Adrenal gland (tissue), 12 donors: Measurements from ENCODE around the gene KCTD13. TPM values are rescaled to one million over a fixed set of nuclear protein-coding genes. Genes with fewer than 3 reads are reported as not detected.

Experiments used
- DNase-seq, 7 donors: peaks; one replicate each; pipeline ENCODE4 v3.0.0-alpha.2; 2019 to 2020
- H3K27ac ChIP-seq, 5 donors: fragments of 200-600 bp; sonication (generic) in 4 of 5; 1 replicate in 3 of 5; 2 replicates in 2 of 5; pipeline versions ENCODE4 v1.5.1 to v1.8.0; 2016 to 2020; ENCODE audit warnings: mild to moderate bottlenecking in 1 of 5
- H3K27me3 ChIP-seq: fragments of 200-600 bp; 2 replicates; pipeline ENCODE4 v1.8.0; 2021
- H3K36me3 ChIP-seq, 2 donors: fragments of 200-600 bp; replicated peaks in 1 of 2; 1 replicate in 1 of 2; 2 replicates in 1 of 2; pipeline versions ENCODE4 v1.5.1 to v1.8.0; 2018 to 2022
- H3K4me1 ChIP-seq, 2 donors: fragments of 200-600 bp; replicated peaks in 1 of 2; 1 replicate in 1 of 2; 2 replicates in 1 of 2; pipeline versions ENCODE4 v1.5.1 to v1.8.0; 2018 to 2021
- H3K4me3 ChIP-seq, 4 donors: fragments of 200-600 bp; sonication (generic) in 3 of 4; one replicate each; pipeline ENCODE4 v1.5.1; 2016 to 2018
- H3K9me3 ChIP-seq, 3 donors: fragments of 200-600 bp; sonication (generic) in 1 of 3; replicated peaks in 1 of 3; 1 replicate in 2 of 3; 2 replicates in 1 of 3; pipeline versions ENCODE4 v1.5.1 to v1.8.0; 2016 to 2021
- POLR2A ChIP-seq, 2 donors: fragments of 450-650 bp; IDR thresholded peaks; one replicate each; pipeline ENCODE4 v1.6.1; 2017; ENCODE audit warnings: antibody characterized with exemption in 2 of 2, mild to moderate bottlenecking in 2 of 2, moderate library complexity in 1 of 2
- whole genome bisulfite sequencing, 4 donors: extraction: QIAGEN DNeasy Blood & Tissue Kit in 2 of 4; methylation state at CpG; one replicate each; pipeline versions ENCODE4 v1.1.5 to v1.1.7; 2013 to 2017; 5-methylcytosine and 5-hydroxymethylcytosine counted together
- intact Hi-C, 2 donors: fragments of 100-400 bp; cut with DNase I; formaldehyde crosslinking; loops; one replicate each; pipeline versions ENCODE4 v1.14.1 to v1.15.0; 2022 to 2023
- polyA plus RNA-seq, 3 donors: library from polyadenylated mRNA; stranded (reverse); fragments of 200-250 nt in 2 of 3; fragments of 350-450 nt in 1 of 3; fragmentation: Illumina TruSeq in 1 of 3; extraction: RNeasy Lipid Tissue Mini Kit (QIAGEN cat#74804) in 1 of 3; gene quantifications; one replicate each; pipeline ENCODE4 v1.2.3, GENCODE V29; 2013 to 2014
- total RNA-seq, 9 donors: library from RNA; depleted of rRNA in 4 of 9; stranded (reverse); fragments of >200 nt in 4 of 9; fragments of 120-200 nt in 1 of 9; fragmentation: NEBNext Ultra II Directional in 1 of 9; extraction: Animal tissue kit (Norgen Biotek cat#: 25700) in 1 of 9; gene quantifications; one replicate each; pipeline versions ENCODE4 v1.1.0 to v1.2.4, GENCODE V29; 2013 to 2023
- TF ChIP-seq, protein P1 (sequence below), 6 experiments: fragments of 450-650 bp in 4 of 6; fragments of 200-600 bp in 2 of 6; sonication (generic) in 1 of 6; IDR thresholded peaks; 1 replicate in 5 of 6; 2 replicates in 1 of 6; pipeline versions ENCODE4 v1.5.1 to v1.8.0; 2016 to 2021; ENCODE audit warnings: antibody characterized with exemption in 6 of 6, mild to moderate bottlenecking in 2 of 6, moderate library complexity in 1 of 6
- donor health status: healthy with polysubstance abuse.
- donor health status: Bipolar disorder and iron deficiency.
- donor health status: DM: yes; HTN: yes; CAD: no.
- donor health status: DM: no; HTN: no; CAD: no.
- donor health status: DM: no; HTN: no; CAD: no.
- donor health status: DM: yes; HTN: yes; CAD: no.

Gene KCTD13
- total and polyA plus RNA-seq, 12 donors = 6.2 to 39.4 (median 21.4) TPM

GRCh38 chr16:29973384-29974246 lies 47.6 kb upstream of the KCTD13 start, which contains the start of gene TAOK2:
TAOK2 (plus strand) TSS chr16:29973868; CDS start chr16:29977773, 3,905 bp downstream.
- intact Hi-C loops = loop anchor here in 1 of 2 donors (5.0 kb wide), 1 partner anchor 46 kb away; the partner anchor contains the start of gene KCTD13
- 2 to 5% (median 4%) methylated on average over 32 to 75 of the region's 75 CpGs for WGBS, 4 donors
- peak; percentile 42 to 72 for TF ChIP-seq POLR2A (IDR thresholded peaks at IDR 0.05)
- TF ChIP-seq, protein P1, sequence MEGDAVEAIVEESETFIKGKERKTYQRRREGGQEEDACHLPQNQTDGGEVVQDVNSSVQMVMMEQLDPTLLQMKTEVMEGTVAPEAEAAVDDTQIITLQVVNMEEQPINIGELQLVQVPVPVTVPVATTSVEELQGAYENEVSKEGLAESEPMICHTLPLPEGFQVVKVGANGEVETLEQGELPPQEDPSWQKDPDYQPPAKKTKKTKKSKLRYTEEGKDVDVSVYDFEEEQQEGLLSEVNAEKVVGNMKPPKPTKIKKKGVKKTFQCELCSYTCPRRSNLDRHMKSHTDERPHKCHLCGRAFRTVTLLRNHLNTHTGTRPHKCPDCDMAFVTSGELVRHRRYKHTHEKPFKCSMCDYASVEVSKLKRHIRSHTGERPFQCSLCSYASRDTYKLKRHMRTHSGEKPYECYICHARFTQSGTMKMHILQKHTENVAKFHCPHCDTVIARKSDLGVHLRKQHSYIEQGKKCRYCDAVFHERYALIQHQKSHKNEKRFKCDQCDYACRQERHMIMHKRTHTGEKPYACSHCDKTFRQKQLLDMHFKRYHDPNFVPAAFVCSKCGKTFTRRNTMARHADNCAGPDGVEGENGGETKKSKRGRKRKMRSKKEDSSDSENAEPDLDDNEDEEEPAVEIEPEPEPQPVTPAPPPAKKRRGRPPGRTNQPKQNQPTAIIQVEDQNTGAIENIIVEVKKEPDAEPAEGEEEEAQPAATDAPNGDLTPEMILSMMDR (IDR thresholded peaks at IDR 0.05) = no peak

DNA sequence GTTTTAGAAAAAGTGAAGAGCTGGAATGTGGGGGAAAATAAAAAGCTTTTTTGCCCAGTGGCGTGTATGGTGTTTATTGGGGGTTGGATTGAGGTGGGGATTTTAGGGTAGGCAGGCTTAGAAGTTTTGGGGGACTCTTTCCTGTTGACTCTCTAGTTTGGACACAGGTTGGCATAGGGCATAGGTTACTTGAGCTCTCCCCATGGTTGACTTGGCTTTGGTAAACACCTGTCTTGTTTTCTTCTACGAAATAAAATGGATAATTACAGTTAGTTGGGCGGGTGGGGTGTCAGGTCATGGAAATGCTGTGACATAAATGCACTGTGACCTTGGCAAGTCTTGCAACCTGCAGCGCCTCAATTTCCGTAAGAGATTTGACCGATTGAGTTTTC lies 47.0 kb upstream of the KCTD13 start:
- H3K27ac ChIP-seq = peak overlapping the region in 2 of 5 donors; percentile 81 to 87
- TF ChIP-seq, protein P1 (IDR thresholded peaks at IDR 0.05) = no peak
- TF ChIP-seq POLR2A (IDR thresholded peaks at IDR 0.05) = no peak
- peaks cover 21 to 39% of the 10 kb centered on the region in 2 donors for H3K4me1 ChIP-seq
- WGBS, 4 donors = 47 to 53% (median 49%) methylated on average over 6 of the region's 6 CpGs
- peak overlapping the region in 1 of 4 donors; percentile 68 for H3K4me3 ChIP-seq
- DNase-seq = no peak
- H3K36me3 ChIP-seq = peaks cover 0 to 41% of the 10 kb centered on the region in 2 donors
- H3K27me3 ChIP-seq = no peaks in the 10 kb centered on the region
- no peaks in the 10 kb centered on the region for H3K9me3 ChIP-seq
- intact Hi-C loops = loop anchor here in 1 of 2 donors (5.0 kb wide), 1 partner anchor 46 kb away; the partner anchor contains the start of gene KCTD13

More at GRCh38 chr16:29973384-29974246, 47.6 kb upstream of the KCTD13 start, which contains the start of gene TAOK2:
- DNase-seq = peak; percentile 98 to 99 (median 99)
- peak within 1 kb of the TSS; percentile 54 to 87 (median 70) for H3K4me3 ChIP-seq
- no peaks in the 10 kb centered on the region for H3K9me3 ChIP-seq
- peaks cover 21 to 39% of the 10 kb centered on the region in 2 donors for H3K4me1 ChIP-seq
- H3K36me3 ChIP-seq = peaks cover 0 to 41% of the 10 kb centered on the region in 2 donors
- no peaks in the 10 kb centered on the region for H3K27me3 ChIP-seq
- H3K27ac ChIP-seq = peak within 1 kb of the TSS; percentile 23 to 87 (median 81)

- no peak overlapping the region for H3K4me3 ChIP-seq
- H3K36me3 ChIP-seq = peaks cover 0 to 38% of the 10 kb centered on the region in 2 donors
- intact Hi-C loops = loop anchor here in 1 of 2 donors (5.0 kb wide), 1 partner anchor 45 kb away; the partner anchor contains the start of gene KCTD13
- no peaks in the 10 kb centered on the region for H3K9me3 ChIP-seq
- H3K27ac ChIP-seq = peak overlapping the region in 2 of 5 donors; percentile 81 to 87
- DNase-seq = no peak
- no peaks in the 10 kb centered on the region for H3K27me3 ChIP-seq
- 86 to 92% (median 88%) methylated on average over 1 of the region's 1 CpG for WGBS, 4 donors
- TF ChIP-seq, protein P1 (IDR thresholded peaks at IDR 0.05) = no peak
- no peak for TF ChIP-seq POLR2A (IDR thresholded peaks at IDR 0.05)
- peaks cover 21 to 36% of the 10 kb centered on the region in 2 donors for H3K4me1 ChIP-seq
Observed at GRCh38 chr16:29972500-29972899, 46.5 kb upstream of the KCTD13 start.

GRCh38 chr16:29971304-29971703 lies 45.3 kb upstream of the KCTD13 start:
- peaks cover 17 to 34% of the 10 kb centered on the region in 2 donors for H3K4me1 ChIP-seq
- no peak overlapping the region for H3K27ac ChIP-seq
- TF ChIP-seq POLR2A (IDR thresholded peaks at IDR 0.05) = no peak
- TF ChIP-seq, protein P1 (IDR thresholded peaks at IDR 0.05) = no peak
- peaks cover 0 to 37% of the 10 kb centered on the region in 2 donors for H3K36me3 ChIP-seq
- 62 to 87% (median 80%) methylated on average over 4 to 8 of the region's 8 CpGs for WGBS, 4 donors
- intact Hi-C loops = loop anchor here in 1 of 2 donors (5.0 kb wide), 1 partner anchor 44 kb away; the partner anchor contains the start of gene KCTD13
- H3K27me3 ChIP-seq = no peaks in the 10 kb centered on the region
- no peaks in the 10 kb centered on the region for H3K9me3 ChIP-seq
- no peak overlapping the region for H3K4me3 ChIP-seq
- no peak for DNase-seq
